ENCODE data around the gene DNALI1. TPM values are rescaled to one million over a fixed set of nuclear protein-coding genes. Genes with fewer than 3 reads are reported as not detected.

The DNALI1 gene
- total RNA-seq, 4 donors from 2014 or later, result 1.5 to 4.0 (median 2.3) TPM

DNA sequence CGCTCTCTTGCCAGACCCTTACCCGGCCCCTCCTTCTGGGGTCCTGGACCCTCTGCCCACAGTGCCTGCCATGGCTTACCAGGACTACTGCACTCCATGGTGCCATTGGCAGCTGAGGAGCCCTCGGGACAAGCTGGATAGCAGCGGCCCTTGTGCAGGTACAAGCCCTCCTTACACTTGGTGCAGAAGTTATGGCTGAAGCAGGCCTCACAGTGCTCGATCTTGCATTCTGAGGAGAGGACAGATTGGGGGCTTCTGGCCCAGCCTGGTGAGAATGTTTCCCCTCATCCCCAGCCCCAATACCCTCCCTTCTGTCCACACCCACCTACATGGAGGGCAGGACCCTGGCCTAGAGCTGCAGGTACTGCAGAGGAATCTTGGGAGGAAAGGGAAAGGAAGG, 57.4 kb downstream of the DNALI1 start:
- TF ChIP-seq POLR2A (IDR thresholded peaks at IDR 0.05), result no peak
- TF ChIP-seq, protein P1, sequence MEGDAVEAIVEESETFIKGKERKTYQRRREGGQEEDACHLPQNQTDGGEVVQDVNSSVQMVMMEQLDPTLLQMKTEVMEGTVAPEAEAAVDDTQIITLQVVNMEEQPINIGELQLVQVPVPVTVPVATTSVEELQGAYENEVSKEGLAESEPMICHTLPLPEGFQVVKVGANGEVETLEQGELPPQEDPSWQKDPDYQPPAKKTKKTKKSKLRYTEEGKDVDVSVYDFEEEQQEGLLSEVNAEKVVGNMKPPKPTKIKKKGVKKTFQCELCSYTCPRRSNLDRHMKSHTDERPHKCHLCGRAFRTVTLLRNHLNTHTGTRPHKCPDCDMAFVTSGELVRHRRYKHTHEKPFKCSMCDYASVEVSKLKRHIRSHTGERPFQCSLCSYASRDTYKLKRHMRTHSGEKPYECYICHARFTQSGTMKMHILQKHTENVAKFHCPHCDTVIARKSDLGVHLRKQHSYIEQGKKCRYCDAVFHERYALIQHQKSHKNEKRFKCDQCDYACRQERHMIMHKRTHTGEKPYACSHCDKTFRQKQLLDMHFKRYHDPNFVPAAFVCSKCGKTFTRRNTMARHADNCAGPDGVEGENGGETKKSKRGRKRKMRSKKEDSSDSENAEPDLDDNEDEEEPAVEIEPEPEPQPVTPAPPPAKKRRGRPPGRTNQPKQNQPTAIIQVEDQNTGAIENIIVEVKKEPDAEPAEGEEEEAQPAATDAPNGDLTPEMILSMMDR (IDR thresholded peaks at IDR 0.05 in 4 of 5, conservative IDR thresholded peaks at IDR 0.05 in 1 of 5), result no peak
- Histone ChIP-seq H3K27me3 (peaks cover 2 to 16% (median 14%) of the 10 kb centered on the region in 3 donors), H3K4me1 (no peaks in the 10 kb centered on the region), H3K4me3 (no peak overlapping the region), H3K9me3 (no peaks in the 10 kb centered on the region), H3K36me3 (no peaks in the 10 kb centered on the region), H3K27ac (no peak overlapping the region)
- intact Hi-C loops (cut with DNase I; ENCODE audit: low total_unique reads), result no loop called here
- in situ Hi-C loops (cut with MboI; ENCODE audit: low sequenced_read_pairs in 4 of 4), result loop anchor here in 1 of 4 donors (25.0 kb wide), 1 partner anchor 1223 kb away; no protein-coding TSS in a partner anchor
- ATAC-seq (no peak), DNase-seq (no peak)

DNA sequence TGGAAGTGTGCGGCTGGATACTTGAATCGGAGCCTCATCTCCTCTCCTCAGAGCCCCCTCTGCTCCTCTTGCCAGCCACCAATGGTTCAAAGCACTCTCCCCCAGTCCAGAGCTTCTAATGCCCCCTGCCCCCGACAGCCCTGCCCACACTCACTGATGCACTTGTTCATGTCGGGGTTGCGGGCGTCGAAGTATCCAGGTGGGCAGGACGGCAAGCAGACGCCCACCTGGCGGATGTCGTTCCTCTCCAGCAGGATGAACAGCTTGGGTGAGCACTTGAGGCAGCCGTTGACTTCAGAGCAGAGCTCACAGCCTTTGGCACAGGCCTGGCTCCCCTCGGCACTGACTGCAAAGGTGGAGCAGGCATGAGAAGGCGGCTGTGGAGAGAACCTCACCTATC, 59.6 kb downstream of the DNALI1 start:
- no peaks in the 10 kb centered on the region for H3K9me3 ChIP-seq
- H3K27me3 ChIP-seq, result peaks cover 6 to 19% (median 14%) of the 10 kb centered on the region in 3 donors
- intact Hi-C loops (cut with DNase I; ENCODE audit: low total_unique reads) (no loop called here), in situ Hi-C loops (cut with MboI; ENCODE audit: low sequenced_read_pairs in 4 of 4) (loop anchor here in 1 of 4 donors (25.0 kb wide), 1 partner anchor 1221 kb away; no protein-coding TSS in a partner anchor)
- no peak overlapping the region for H3K27ac ChIP-seq
- no peaks in the 10 kb centered on the region for H3K4me1 ChIP-seq
- ATAC-seq (no peak), DNase-seq (no peak)
- no peak overlapping the region for H3K4me3 ChIP-seq
- TF ChIP-seq, protein P1 (IDR thresholded peaks at IDR 0.05 in 4 of 5, conservative IDR thresholded peaks at IDR 0.05 in 1 of 5), result no peak
- TF ChIP-seq POLR2A (IDR thresholded peaks at IDR 0.05), result no peak
- H3K36me3 ChIP-seq, result no peaks in the 10 kb centered on the region

Other genes with a start within 250 kb of the DNALI1 start
- 10 to 100 TPM in 1 of 4 donors, 1 to 10 TPM in 3; 5.3 to 27.1 (median 8.6) TPM for gene ZC3H12A, start 82.4 kb upstream of the DNALI1 start, total RNA-seq
- gene MEAF6, start 42.2 kb upstream of the DNALI1 start, total RNA-seq, result 10 to 100 TPM; 72.1 to 81.0 (median 74.5) TPM
- gene SNIP1, start 2.6 kb upstream of the DNALI1 start, total RNA-seq, result 1 to 10 TPM; 5.2 to 9.2 (median 6.5) TPM
- gene GNL2, start 39.0 kb downstream of the DNALI1 start, total RNA-seq, result 10 to 100 TPM; 37.2 to 49.1 (median 43.2) TPM
- gene RSPO1, start 78.0 kb downstream of the DNALI1 start, total RNA-seq, result under 1 TPM in 1 of 4 donors, not detected in 3; 0.53 TPM
- gene CDCA8, start 135.6 kb downstream of the DNALI1 start, total RNA-seq, result 1 to 10 TPM in 1 of 4 donors, under 1 TPM in 2, not detected in 1; 0.46 to 1.5 (median 0.60) TPM
- under 1 TPM in 1 of 4 donors, not detected in 3; 0.17 TPM for gene EPHA10, start 208.2 kb downstream of the DNALI1 start, total RNA-seq
- 1 to 10 TPM; 2.3 to 9.9 (median 4.0) TPM for gene MANEAL, start 236.9 kb downstream of the DNALI1 start, total RNA-seq

Measured in gastrocnemius medialis (tissue), 4 donors.